H9 (cell line): ENCODE measurements around the gene NARF. TPM values are rescaled to one million over a fixed set of nuclear protein-coding genes. Genes with fewer than 3 reads are reported as not detected.
A peak's percentile ranks its signal among the peaks of the same experiment; 100 is the strongest.

Experiments used
- DNase-seq: peaks from one replicate; pipeline ENCODE4 v3.0.0-alpha.2; 2017
- H2AFZ ChIP-seq: one replicate; pipeline ENCODE4 v1.6.1; 2013; ENCODE audit warnings: mild to moderate bottlenecking, low read length, control low read depth, moderate library complexity
- H2AK5ac ChIP-seq: 2 replicates; pipeline ENCODE4 v1.6.1; 2013; ENCODE audit warnings: low read length, control low read depth, mixed read lengths; ENCODE audit not compliant: insufficient read length
- H2BK120ac ChIP-seq: one replicate; pipeline ENCODE4 v1.6.1; 2013; ENCODE audit warnings: low read depth, mild to moderate bottlenecking, low read length, control low read depth, inconsistent platforms; ENCODE audit not compliant: poor library complexity, severe bottlenecking
- H2BK12ac ChIP-seq: 2 replicates; pipeline ENCODE4 v1.6.1; 2013; ENCODE audit warnings: low read length, control low read depth, mixed read lengths, low read depth; ENCODE audit not compliant: insufficient read length
- H2BK15ac ChIP-seq: 2 replicates; pipeline ENCODE4 v1.6.1; 2013; ENCODE audit warnings: low read depth, low read length, control low read depth
- H2BK20ac ChIP-seq: one replicate; pipeline ENCODE4 v1.6.1; 2013; ENCODE audit warnings: low read depth, mild to moderate bottlenecking, low read length, control low read depth, inconsistent platforms; ENCODE audit not compliant: poor library complexity, severe bottlenecking
- H2BK5ac ChIP-seq: 2 replicates; pipeline ENCODE4 v1.6.1; 2013; ENCODE audit warnings: low read length, control low read depth, mixed read lengths; ENCODE audit not compliant: insufficient read length
- H3K14ac ChIP-seq: 2 replicates; pipeline ENCODE4 v1.6.1; 2013; ENCODE audit warnings: low read length, control low read depth; ENCODE audit not compliant: insufficient read depth
- H3K18ac ChIP-seq: 2 replicates; pipeline ENCODE4 v1.6.1; 2013; ENCODE audit warnings: low read depth, mild to moderate bottlenecking, mixed read lengths, low read length, control low read depth; ENCODE audit not compliant: insufficient read length
- H3K23ac ChIP-seq: 2 replicates; pipeline ENCODE4 v1.6.1; 2013; ENCODE audit warnings: low read length, control low read depth, mixed read lengths, low read depth; ENCODE audit not compliant: insufficient read length
- H3K23me2 ChIP-seq: 2 replicates; pipeline ENCODE4 v1.6.1; 2013; ENCODE audit warnings: low read depth, mild to moderate bottlenecking, mixed read lengths, low read length, control low read depth; ENCODE audit not compliant: insufficient read length, poor library complexity, severe bottlenecking
- H3K27ac ChIP-seq: 2 replicates; pipeline ENCODE4 v1.5.1; 2013; ENCODE audit warnings: low read length, control low read depth, mixed read lengths, low read depth; ENCODE audit not compliant: insufficient read length
- H3K27me3 ChIP-seq: 2 replicates; pipeline ENCODE4 v1.6.1; 2013; ENCODE audit warnings: low read length, control low read depth, inconsistent platforms; ENCODE audit not compliant: insufficient read depth
- H3K4ac ChIP-seq: 2 replicates; pipeline ENCODE4 v1.6.1; 2013; ENCODE audit warnings: low read depth, mild to moderate bottlenecking, control low read depth, inconsistent platforms, low read length, moderate library complexity
- H3K4me1 ChIP-seq: 2 replicates; pipeline ENCODE4 v1.6.1; 2013; ENCODE audit warnings: low read length, control low read depth, inconsistent platforms; ENCODE audit not compliant: insufficient read depth
- H3K4me2 ChIP-seq: 2 replicates; pipeline ENCODE4 v1.6.1; 2013; ENCODE audit warnings: low read length, control low read depth, mixed read lengths; ENCODE audit not compliant: insufficient read length, insufficient read depth
- H3K56ac ChIP-seq: 2 replicates; pipeline ENCODE4 v1.6.1; 2013; ENCODE audit warnings: low read depth, mild to moderate bottlenecking, mixed read lengths, low read length, control low read depth; ENCODE audit not compliant: insufficient read length
- H3K79me1 ChIP-seq: 2 replicates; pipeline ENCODE4 v1.6.1; 2013; ENCODE audit warnings: low read depth, mild to moderate bottlenecking, moderate library complexity, low read length, control low read depth, inconsistent platforms; ENCODE audit not compliant: insufficient read depth, poor library complexity, severe bottlenecking
- H3K79me2 ChIP-seq: 2 replicates; pipeline ENCODE4 v1.6.1; 2013; ENCODE audit warnings: low read length, control low read depth, inconsistent platforms; ENCODE audit not compliant: insufficient read depth
- H3K9ac ChIP-seq: 2 replicates; pipeline ENCODE4 v1.6.1; 2013; ENCODE audit warnings: low read length, control low read depth, mixed read lengths; ENCODE audit not compliant: insufficient read length; ENCODE audit errors: extremely low read depth
- H3K9me3 ChIP-seq: one replicate; pipeline ENCODE4 v1.6.1; 2013; ENCODE audit warnings: low read depth, low read length, inconsistent platforms; ENCODE audit not compliant: control insufficient read depth
- H3T11ph ChIP-seq: one replicate; pipeline ENCODE4 v1.6.1; 2013; ENCODE audit warnings: mild to moderate bottlenecking, low read length, control low read depth, inconsistent platforms
- H4K20me1 ChIP-seq: one replicate; pipeline ENCODE4 v1.6.1; 2013; ENCODE audit not compliant: control insufficient read depth, insufficient read length, insufficient read depth
- H4K5ac ChIP-seq: 2 replicates; pipeline ENCODE4 v1.6.1; 2013; ENCODE audit warnings: low read depth, mild to moderate bottlenecking, mixed read lengths, low read length, control low read depth; ENCODE audit not compliant: insufficient read length
- H4K8ac ChIP-seq: replicated peaks from 2 replicates; pipeline ENCODE4 v1.6.1; 2013; ENCODE audit warnings: low read length, control low read depth, mixed read lengths, low read depth; ENCODE audit not compliant: insufficient read length
- H4K91ac ChIP-seq: 2 replicates; pipeline ENCODE4 v1.6.1; 2013; ENCODE audit warnings: low read depth, mild to moderate bottlenecking, moderate library complexity, mixed read lengths, low read length, control low read depth; ENCODE audit not compliant: insufficient read length
- H3K27ac Mint-ChIP-seq, 3 experiments: 2 replicates in 2 of 3; 3 replicates in 1 of 3; pipeline ENCODE4 v1.8.0; 2020 to 2021; ENCODE audit warnings: mixed read lengths in 3 of 3, mild to moderate bottlenecking in 1 of 3, moderate library complexity in 1 of 3
- H3K27me3 Mint-ChIP-seq: 2 replicates; pipeline ENCODE4 v1.8.0; 2021; ENCODE audit warnings: low read depth, mild to moderate bottlenecking, moderate library complexity, mixed read lengths
- H3K36me3 Mint-ChIP-seq, 3 experiments: 2 replicates in 2 of 3; 3 replicates in 1 of 3; pipeline ENCODE4 v1.8.0; 2020 to 2021; ENCODE audit warnings: low read depth in 3 of 3, mixed read lengths in 3 of 3; ENCODE audit not compliant: insufficient read depth in 1 of 3
- H3K4me1 Mint-ChIP-seq, 2 experiments: 2 replicates each; pipeline ENCODE4 v1.8.0; 2020; ENCODE audit warnings: mixed read lengths in 2 of 2
- H3K4me3 Mint-ChIP-seq, 2 experiments: 2 replicates in 1 of 2; 3 replicates in 1 of 2; pipeline ENCODE4 v1.8.0; 2020 to 2021; ENCODE audit warnings: mild to moderate bottlenecking in 2 of 2, mixed read lengths in 2 of 2, moderate library complexity in 1 of 2
- H3K9me3 Mint-ChIP-seq, 2 experiments: 2 replicates in 1 of 2; 3 replicates in 1 of 2; pipeline ENCODE4 v1.8.0; 2020; ENCODE audit warnings: mild to moderate bottlenecking in 2 of 2, mixed read lengths in 2 of 2, moderate library complexity in 1 of 2
- CTCF ChIP-seq: fragments of 200-600 bp; sonication (generic); conservative IDR thresholded peaks from 3 replicates; pipeline ENCODE4 v1.8.0; 2021; ENCODE audit warnings: antibody characterized with exemption, mild to moderate bottlenecking
- WGBS: extraction: QIAGEN DNeasy Blood & Tissue Kit; methylation state at CpG from one replicate; pipeline ENCODE4 v1.1.7; 2013; ENCODE audit warnings: missing lambda C conversion rate, low lambda C conversion rate, mixed read lengths; ENCODE audit not compliant: insufficient read length; ENCODE audit errors: extremely low coverage; 5-methylcytosine and 5-hydroxymethylcytosine counted together
- total RNA-seq: library from RNA; stranded (reverse); gene quantifications from 2 replicates; pipeline ENCODE4 v1.2.1, GENCODE V29; 2021

Gene NARF
- total RNA-seq, 1 experiment from 2014 or later, result 124 TPM

GRCh38 chr17:82524540-82524939 lies 66.0 kb downstream of the NARF start:
- peaks cover 6% of the 10 kb centered on the region for H3K23me2 ChIP-seq
- no peak overlapping the region for H3K23ac ChIP-seq
- peaks cover 3% of the 10 kb centered on the region for H3K79me1 ChIP-seq
- H3K27ac ChIP-seq, result no peak overlapping the region
- H4K91ac ChIP-seq, result no peak overlapping the region
- no peak overlapping the region for H4K5ac ChIP-seq
- no peak overlapping the region; a peak in 1 of 5 replicates for H3K4me3 Mint-ChIP-seq
- H3K14ac ChIP-seq, result no peak overlapping the region
- no peak overlapping the region for H2BK12ac ChIP-seq
- peaks cover 75% of the 10 kb centered on the region for H3K79me2 ChIP-seq
- H2AK5ac ChIP-seq, result no peak overlapping the region
- peaks cover 0 to 3% of the 10 kb centered on the region in 2 experiments; a peak in 2 of 5 replicates for H3K9me3 Mint-ChIP-seq
- peaks cover 7 to 13% (median 11%) of the 10 kb centered on the region in 3 experiments; a peak in 6 of 7 replicates for H3K36me3 Mint-ChIP-seq
- no peak overlapping the region for H2BK20ac ChIP-seq
- H4K20me1 ChIP-seq, result peaks cover 3% of the 10 kb centered on the region
- H3K9ac ChIP-seq, result no peak overlapping the region
- no peak overlapping the region for H2AFZ ChIP-seq
- H2BK5ac ChIP-seq, result no peak overlapping the region
- WGBS, result no CpG with 5 or more reads among the region's 4 CpGs
- no peak overlapping the region for H3K56ac ChIP-seq
- H3K27me3 Mint-ChIP-seq, result no peaks in the 10 kb centered on the region; the same call in 1 of the 2 replicates
- no peak overlapping the region for H4K8ac ChIP-seq
- no peak overlapping the region for H2BK120ac ChIP-seq
- H3K27me3 ChIP-seq, result no peaks in the 10 kb centered on the region
- H3K4me2 ChIP-seq, result no peak overlapping the region
- peak overlapping the region; percentile 61 to 95 (median 67); a peak in 5 of 7 replicates for H3K27ac Mint-ChIP-seq
- no peaks in the 10 kb centered on the region for H3K9me3 ChIP-seq
- H3K4me1 Mint-ChIP-seq, result peaks cover 26 to 43% of the 10 kb centered on the region in 2 experiments
- DNase-seq, result no peak
- TF ChIP-seq CTCF, result no peak
- H3T11ph ChIP-seq, result no peak overlapping the region
- H3K18ac ChIP-seq, result no peak overlapping the region
- peaks cover 2% of the 10 kb centered on the region; the same call in 1 of the 2 replicates for H3K4me1 ChIP-seq
- no peak overlapping the region for H2BK15ac ChIP-seq
- no peak overlapping the region for H3K4ac ChIP-seq
